ENCODE measurements around the gene STK39. TPM values are rescaled to one million over a fixed set of nuclear protein-coding genes. Genes with fewer than 3 reads are reported as not detected.

The STK39 gene
- total and polyA plus RNA-seq, 2 of the 4 experiments (the other 2 are of a cell fraction): 11.8 to 16.4 TPM

- H2BK5ac ChIP-seq (ENCODE audit: low read depth, low read length, poor library complexity, severe bottlenecking): no peak overlapping the region
- ATAC-seq (ENCODE audit: low read depth): no peak
- H3K18ac ChIP-seq (ENCODE audit: low read depth, low read length): no peak overlapping the region
- peaks cover 11% of the 10 kb centered on the region for H3K4me1 ChIP-seq (ENCODE audit: control insufficient read depth, insufficient read depth, low read length)
- no peak overlapping the region for H3K27ac ChIP-seq (ENCODE audit: insufficient read depth, low read length)
- peaks cover 23 to 41% of the 10 kb centered on the region in 2 experiments for H3K79me1 ChIP-seq (ENCODE audit: low read depth in 1 of 2, low read length in 2 of 2)
- no CpG with 5 or more reads among the region's 3 CpGs for WGBS, 2 experiments (ENCODE audit: extremely low coverage in 2 of 2, insufficient read length in 1 of 2)
- dilution Hi-C loops (cut with HindIII; ENCODE audit: low sequenced_read_pairs, unreplicated experiment) (no loop called here), in situ Hi-C loops (cut with MboI; ENCODE audit: low sequenced_read_pairs) (no loop called here), intact Hi-C loops (cut with micrococcal nuclease) (no loop called here)
- ChIA-PET CTCF (no interaction called here), POLR2A (ENCODE audit: unreplicated experiment) (no interaction called here)
- no peak overlapping the region for H2AK9ac ChIP-seq (replicated peaks; ENCODE audit: low read depth, low read length, poor library complexity)
- H3K36me3 ChIP-seq (ENCODE audit: control insufficient read depth, insufficient read depth, low read length): peaks cover 5% of the 10 kb centered on the region
- no peak overlapping the region for H2BK20ac ChIP-seq (ENCODE audit: low read depth, low read length)
- no peak overlapping the region for H4K91ac ChIP-seq (ENCODE audit: insufficient read depth, low read depth, low read length)
- H2AFZ ChIP-seq (replicated peaks; ENCODE audit: low read length, poor library complexity): no peak overlapping the region
- TF ChIP-seq CEBPB (IDR thresholded peaks at IDR 0.05; ENCODE audit: low read depth, low read length): no peak
- H3K9me1 ChIP-seq (ENCODE audit: insufficient read depth, low read length): peaks cover 27% of the 10 kb centered on the region
- H3K4me3 ChIP-seq (ENCODE audit: insufficient read depth, low read depth, low read length): no peak overlapping the region
- no peak overlapping the region for H2BK120ac ChIP-seq (ENCODE audit: low read depth, low read length)
- no peak overlapping the region for H3K4ac ChIP-seq (ENCODE audit: low read depth, low read length)
- H3K56ac ChIP-seq (ENCODE audit: extremely low read depth, insufficient read depth, low read length): no peak overlapping the region
- no peak overlapping the region for H2BK15ac ChIP-seq (ENCODE audit: low read depth, low read length)
- H2AK5ac ChIP-seq (ENCODE audit: low read depth, low read length): no peak overlapping the region
- no peaks in the 10 kb centered on the region for H3K27me3 ChIP-seq (ENCODE audit: control insufficient read depth, insufficient read depth, low read length)
- no peak overlapping the region for H4K5ac ChIP-seq (ENCODE audit: low read depth, low read length)
- no peak for DNase-seq
- H3K14ac ChIP-seq (replicated peaks; ENCODE audit: low read depth, low read length): no peak overlapping the region
- H4K8ac ChIP-seq (ENCODE audit: low read depth in 2 of 2, low read length in 2 of 2): no peak overlapping the region
- H3K9me3 ChIP-seq (ENCODE audit: control insufficient read depth, insufficient read depth, low read length): no peaks in the 10 kb centered on the region
- no peak overlapping the region for H3K4me2 ChIP-seq (ENCODE audit: low read depth, low read length)
- peaks cover 10% of the 10 kb centered on the region; the same call in 1 of the 2 replicates for H4K20me1 ChIP-seq (ENCODE audit: insufficient read depth, low read length)
- no peak overlapping the region for H3K9ac ChIP-seq (ENCODE audit: low read depth, low read length)
- no peak overlapping the region for H3K23ac ChIP-seq (ENCODE audit: low read depth, low read length)
- BruUV-seq (replicated peaks): no TSS peak
Observed at GRCh38 chr2:168158586-168158985, 88.8 kb downstream of the STK39 start.
